Measurements from ENCODE around the gene ADM. TPM values are rescaled to one million over a fixed set of nuclear protein-coding genes. Genes with fewer than 3 reads are reported as not detected.

ADM gene
- total and polyA plus RNA-seq, 4 experiments from 2014 or later = 0.31 to 0.53 (median 0.49) TPM; not detected in 1

GRCh38 chr11:10318527-10318802 is 13.6 kb downstream of the ADM start:
- no peak overlapping the region for H3K27ac Mint-ChIP-seq
- no peak overlapping the region for H3K4me3 Mint-ChIP-seq
- CTCF ChIA-PET (ENCODE audit: partially characterized antibody) = interaction anchor here (1.0 to 1.2 kb wide), 4 partner anchors 11 to 784 kb away, joined by 3 to 4 read pairs (median 4); partner anchors contain the start of gene ADM
- intact Hi-C loops (cut with micrococcal nuclease) = no loop called here
- H3K4me1 Mint-ChIP-seq = peaks cover 0 to 2% (median under 1%) of the 10 kb centered on the region in 4 donors
- no peak for DNase-seq
- no peaks in the 10 kb centered on the region for H3K36me3 Mint-ChIP-seq
- Histone ChIP-seq H3K9me3 (ENCODE audit: control insufficient read depth in 1 of 2, low read length in 2 of 2) (no peaks in the 10 kb centered on the region), H3K4me3 (ENCODE audit: low read length in 2 of 2) (no peak overlapping the region), H3K27ac (ENCODE audit: low read depth, low read length) (no peak overlapping the region), H3K27me3 (ENCODE audit: insufficient read depth, low read length) (no peaks in the 10 kb centered on the region), H3K36me3 (ENCODE audit: insufficient read depth, low read length) (no peaks in the 10 kb centered on the region), H3K4me1 (ENCODE audit: insufficient read depth, low read length) (peaks cover 5% of the 10 kb centered on the region)
- H3K9me3 Mint-ChIP-seq = no peaks in the 10 kb centered on the region
- POLR2A ChIA-PET (ENCODE audit: partially characterized antibody) = no interaction called here
- peaks cover 6 to 17% of the 10 kb centered on the region in 2 donors for H3K27me3 Mint-ChIP-seq

GRCh38 chr11:10319702-10320558 is 15.1 kb downstream of the ADM start:
- Histone ChIP-seq H3K4me3 (ENCODE audit: low read length in 2 of 2) (no peak overlapping the region), H3K9me3 (ENCODE audit: control insufficient read depth in 1 of 2, low read length in 2 of 2) (no peaks in the 10 kb centered on the region), H3K36me3 (ENCODE audit: insufficient read depth, low read length) (no peaks in the 10 kb centered on the region), H3K27ac (ENCODE audit: low read depth, low read length) (no peak overlapping the region), H3K27me3 (ENCODE audit: insufficient read depth, low read length) (peaks cover 4% of the 10 kb centered on the region), H3K4me1 (ENCODE audit: insufficient read depth, low read length) (peaks cover 5% of the 10 kb centered on the region)
- no peak for DNase-seq
- ChIA-PET CTCF (ENCODE audit: partially characterized antibody) (interaction anchor here (1.0 to 8.2 kb wide), 3 partner anchors 13 to 814 kb away, joined by 3 to 82 read pairs (median 5); partner anchors contain the start of gene ADM), POLR2A (ENCODE audit: partially characterized antibody) (interaction anchor here (0.6 kb wide), 1 partner anchor 12 kb away, joined by 3 read pairs; no protein-coding TSS in a partner anchor)
- Mint-ChIP-seq H3K27ac (no peak overlapping the region), H3K36me3 (no peaks in the 10 kb centered on the region), H3K4me1 (peaks cover 0 to 2% (median under 1%) of the 10 kb centered on the region in 4 donors), H3K4me3 (no peak overlapping the region), H3K27me3 (peaks cover 10 to 21% of the 10 kb centered on the region in 2 donors), H3K9me3 (no peaks in the 10 kb centered on the region)
- intact Hi-C loops (cut with micrococcal nuclease) = loop anchor here (5.0 kb wide), 1 partner anchor 348 kb away; no protein-coding TSS in a partner anchor

GRCh38 chr11:10320736-10321465 is 16.0 kb downstream of the ADM start:
- intact Hi-C loops (cut with micrococcal nuclease) = loop anchor here (5.0 kb wide), 1 partner anchor 349 kb away; no protein-coding TSS in a partner anchor
- Mint-ChIP-seq H3K27ac (no peak overlapping the region), H3K36me3 (no peaks in the 10 kb centered on the region), H3K27me3 (peaks cover 11 to 22% of the 10 kb centered on the region in 2 donors), H3K9me3 (no peaks in the 10 kb centered on the region), H3K4me3 (no peak overlapping the region), H3K4me1 (peaks cover 0 to 2% (median under 1%) of the 10 kb centered on the region in 4 donors)
- no peak for DNase-seq
- H3K27ac ChIP-seq (ENCODE audit: low read depth, low read length) = no peak overlapping the region
- no peaks in the 10 kb centered on the region for H3K36me3 ChIP-seq (ENCODE audit: insufficient read depth, low read length)
- peaks cover 5% of the 10 kb centered on the region for H3K4me1 ChIP-seq (ENCODE audit: insufficient read depth, low read length)
- POLR2A ChIA-PET (ENCODE audit: partially characterized antibody) = no interaction called here
- H3K9me3 ChIP-seq (ENCODE audit: control insufficient read depth in 1 of 2, low read length in 2 of 2) = no peaks in the 10 kb centered on the region
- H3K27me3 ChIP-seq (ENCODE audit: insufficient read depth, low read length) = peaks cover 4% of the 10 kb centered on the region
- CTCF ChIA-PET (ENCODE audit: partially characterized antibody) = interaction anchor here (1.0 to 8.2 kb wide), 6 partner anchors 14 to 815 kb away, joined by 3 to 82 read pairs (median 4); partner anchors contain the start of gene ADM
- H3K4me3 ChIP-seq (ENCODE audit: low read length in 2 of 2) = no peak overlapping the region

- POLR2A ChIA-PET (ENCODE audit: partially characterized antibody) = no interaction called here
These were observed 17.5 kb downstream of the ADM start for GRCh38 chr11:10322401-10322800.

GRCh38 chr11:10322830-10323792 is 18.2 kb downstream of the ADM start:
- POLR2A ChIA-PET (ENCODE audit: partially characterized antibody) = no interaction called here
- H3K4me1 Mint-ChIP-seq = peaks cover 0 to 2% (median under 1%) of the 10 kb centered on the region in 4 donors
- intact Hi-C loops (cut with micrococcal nuclease) = loop anchor here (1.0 to 5.0 kb wide), 7 partner anchors 16 to 788 kb away; no protein-coding TSS in a partner anchor
- H3K4me3 Mint-ChIP-seq = peak overlapping the region in 2 of 8 donors; percentile 3 to 18
- peak overlapping the region in 3 of 7 donors; percentile 46 to 76 (median 64) for H3K27ac Mint-ChIP-seq
- Histone ChIP-seq H3K27ac (ENCODE audit: low read depth, low read length) (no peak overlapping the region), H3K4me3 (ENCODE audit: low read length in 2 of 2) (no peak overlapping the region), H3K36me3 (ENCODE audit: insufficient read depth, low read length) (no peaks in the 10 kb centered on the region), H3K27me3 (ENCODE audit: insufficient read depth, low read length) (peaks cover 4% of the 10 kb centered on the region), H3K9me3 (ENCODE audit: control insufficient read depth in 1 of 2, low read length in 2 of 2) (no peaks in the 10 kb centered on the region), H3K4me1 (ENCODE audit: insufficient read depth, low read length) (peaks cover 5% of the 10 kb centered on the region)
- H3K9me3 Mint-ChIP-seq = no peaks in the 10 kb centered on the region
- CTCF ChIA-PET (ENCODE audit: partially characterized antibody) = interaction anchor here (1.0 to 8.2 kb wide), 13 partner anchors 12 to 788 kb away, joined by 3 to 82 read pairs (median 5); partner anchors contain the start of gene ADM
- H3K36me3 Mint-ChIP-seq = no peaks in the 10 kb centered on the region
- peaks cover 8 to 15% of the 10 kb centered on the region in 2 donors for H3K27me3 Mint-ChIP-seq
- peak; percentile 48 to 81 (median 50) for DNase-seq

More at GRCh38 chr11:10322401-10322800, 17.5 kb downstream of the ADM start:
- Mint-ChIP-seq H3K9me3 (no peaks in the 10 kb centered on the region), H3K4me1 (peaks cover 0 to 2% (median under 1%) of the 10 kb centered on the region in 4 donors), H3K36me3 (no peaks in the 10 kb centered on the region), H3K27ac (peak overlapping the region in 3 of 7 donors; percentile 46 to 76 (median 64)), H3K27me3 (peaks cover 8 to 17% of the 10 kb centered on the region in 2 donors), H3K4me3 (peak overlapping the region in 1 of 8 donors; percentile 18)
- H3K27me3 ChIP-seq (ENCODE audit: insufficient read depth, low read length) = peaks cover 4% of the 10 kb centered on the region
- intact Hi-C loops (cut with micrococcal nuclease) = loop anchor here (5.0 kb wide), 1 partner anchor 350 kb away; no protein-coding TSS in a partner anchor
- no peak overlapping the region for H3K4me3 ChIP-seq (ENCODE audit: low read length in 2 of 2)
- no peak overlapping the region for H3K27ac ChIP-seq (ENCODE audit: low read depth, low read length)
- no peaks in the 10 kb centered on the region for H3K36me3 ChIP-seq (ENCODE audit: insufficient read depth, low read length)
- DNase-seq = no peak
- no peaks in the 10 kb centered on the region for H3K9me3 ChIP-seq (ENCODE audit: control insufficient read depth in 1 of 2, low read length in 2 of 2)
- H3K4me1 ChIP-seq (ENCODE audit: insufficient read depth, low read length) = peaks cover 5% of the 10 kb centered on the region
- CTCF ChIA-PET (ENCODE audit: partially characterized antibody) = interaction anchor here (1.0 to 8.2 kb wide), 6 partner anchors 16 to 564 kb away, joined by 3 to 82 read pairs (median 4); partner anchors contain the start of gene ADM

GRCh38 chr11:10323793-10324170 is 18.9 kb downstream of the ADM start:
- H3K27me3 ChIP-seq (ENCODE audit: insufficient read depth, low read length) = peaks cover 4% of the 10 kb centered on the region
- Mint-ChIP-seq H3K9me3 (no peaks in the 10 kb centered on the region), H3K27me3 (peaks cover 8 to 18% of the 10 kb centered on the region in 2 donors), H3K4me1 (peaks cover 0 to 2% (median under 1%) of the 10 kb centered on the region in 4 donors), H3K4me3 (no peak overlapping the region), H3K36me3 (no peaks in the 10 kb centered on the region), H3K27ac (peak overlapping the region in 1 of 7 donors; percentile 76)
- H3K4me3 ChIP-seq (ENCODE audit: low read length in 2 of 2) = no peak overlapping the region
- intact Hi-C loops (cut with micrococcal nuclease) = loop anchor here (1.0 to 5.0 kb wide), 7 partner anchors 16 to 788 kb away; no protein-coding TSS in a partner anchor
- H3K36me3 ChIP-seq (ENCODE audit: insufficient read depth, low read length) = no peaks in the 10 kb centered on the region
- H3K27ac ChIP-seq (ENCODE audit: low read depth, low read length) = no peak overlapping the region
- ChIA-PET POLR2A (ENCODE audit: partially characterized antibody) (interaction anchor here (1.0 kb wide), 1 partner anchor 565 kb away, joined by 3 read pairs; no protein-coding TSS in a partner anchor), CTCF (ENCODE audit: partially characterized antibody) (interaction anchor here (1.2 to 8.2 kb wide), 10 partner anchors 12 to 789 kb away, joined by 3 to 82 read pairs (median 6); partner anchors contain the start of gene ADM)
- no peaks in the 10 kb centered on the region for H3K9me3 ChIP-seq (ENCODE audit: control insufficient read depth in 1 of 2, low read length in 2 of 2)
- peaks cover 5% of the 10 kb centered on the region for H3K4me1 ChIP-seq (ENCODE audit: insufficient read depth, low read length)
- no peak for DNase-seq
